ENCODE data around the gene ANKS3. TPM values are rescaled to one million over a fixed set of nuclear protein-coding genes. Genes with fewer than 3 reads are reported as not detected.

The ANKS3 gene
- total and polyA plus RNA-seq, 2 of the 8 experiments (the other 6 are each of a cell fraction or from before 2014, with no cell fraction given): 15.5 to 23.9 TPM

GRCh38 chr16:4700380-4700996 lies 33.6 kb downstream of the ANKS3 start (continued):
- TF ChIP-seq KDM5A (IDR thresholded peaks at IDR 0.05; ENCODE audit: low read length): no peak

Data from H1 (cell line).